Activated naive CD4-positive, alpha-beta T cell treated with anti-CD3 and anti-CD28 coated beads for 36 hours (primary cell): ENCODE results near the gene RPS6KL1. TPM values are rescaled to one million over a fixed set of nuclear protein-coding genes. Genes with fewer than 3 reads are reported as not detected.
A peak's percentile ranks its signal among the peaks of the same experiment; 100 is the strongest.

Source experiments
- CTCF ChIA-PET: fragments of 350-600 bp; sonication (Branson Sonifier 250); formaldehyde crosslinking; loops from one replicate; lab custom pipeline; 2021; ENCODE audit warnings: antibody characterized with exemption; lab: Charles Lee
- DNase-seq: peaks from one replicate; pipeline ENCODE4 v3.0.0-alpha.2; 2020
- H3K27ac Mint-ChIP-seq: one replicate; pipeline ENCODE4 v1.8.0; 2021; ENCODE audit warnings: mild to moderate bottlenecking, mixed read lengths
- H3K27me3 Mint-ChIP-seq: one replicate; pipeline ENCODE4 v1.8.0; 2021; ENCODE audit warnings: low read depth, mixed read lengths
- H3K36me3 Mint-ChIP-seq: one replicate; pipeline ENCODE4 v1.8.0; 2021; ENCODE audit warnings: low read depth, mixed read lengths
- H3K4me1 Mint-ChIP-seq: one replicate; pipeline ENCODE4 v1.8.0; 2021; ENCODE audit warnings: low read depth, mixed read lengths
- H3K4me3 Mint-ChIP-seq: one replicate; pipeline ENCODE4 v1.8.0; 2021; ENCODE audit warnings: mild to moderate bottlenecking, moderate library complexity, mixed read lengths
- H3K9me3 Mint-ChIP-seq: one replicate; pipeline ENCODE4 v1.8.0; 2021; ENCODE audit warnings: mixed read lengths
- intact Hi-C: fragments of 100-400 bp; cut with micrococcal nuclease; formaldehyde crosslinking; loops from one replicate; pipeline ENCODE4 v1.15.1; 2023
- total RNA-seq, 2 experiments: library from RNA; stranded (reverse); gene quantifications; one replicate each; pipeline ENCODE4 v1.2.3, GENCODE V29; 2021

The RPS6KL1 gene
- total RNA-seq, result 1 to 10 TPM; 4.5 to 6.8 TPM

- no peaks in the 10 kb centered on the region for H3K9me3 Mint-ChIP-seq
- no peaks in the 10 kb centered on the region for H3K27me3 Mint-ChIP-seq
- no peak within 1 kb of the TSS for H3K27ac Mint-ChIP-seq
- peak within 1 kb of the TSS; percentile 73 for H3K4me3 Mint-ChIP-seq
- intact Hi-C loops, result no loop called here
- no peaks in the 10 kb centered on the region for H3K36me3 Mint-ChIP-seq
- DNase-seq, result peak; percentile 78
- CTCF ChIA-PET, result interaction anchor here (0.9 to 3.1 kb wide), 6 partner anchors 16 to 62 kb away, joined by 3 to 18 read pairs (median 4); no protein-coding TSS in a partner anchor
- H3K4me1 Mint-ChIP-seq, result peaks cover 12% of the 10 kb centered on the region
Observed at GRCh38 chr14:74922752-74923401, at the start of gene RPS6KL1. Gene RPS6KL1, minus strand, starts transcription at chr14:74923260. Its CDS starts 1,719 bp downstream, at chr14:74921541.

DNA sequence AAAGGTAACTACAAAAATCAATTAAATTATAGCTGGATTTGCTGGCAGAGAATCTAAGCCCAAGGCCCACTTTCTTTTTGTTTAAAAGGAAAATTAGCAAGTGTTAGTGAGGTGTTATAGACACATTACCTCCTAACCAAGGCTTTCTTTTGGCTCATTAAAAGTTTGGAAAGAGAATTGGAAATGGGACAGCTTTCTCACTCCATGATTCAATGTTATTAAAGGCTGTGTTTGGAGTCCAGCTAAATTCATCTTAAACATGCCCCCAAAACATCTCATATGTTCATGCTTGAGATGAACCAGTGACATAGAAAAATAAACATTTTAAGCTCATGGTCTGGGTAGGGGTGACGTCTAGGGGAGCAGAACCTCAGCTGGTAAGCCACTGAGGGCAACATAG lies 45.8 kb upstream of the RPS6KL1 start:
- no peaks in the 10 kb centered on the region for H3K36me3 Mint-ChIP-seq
- no peak overlapping the region for H3K27ac Mint-ChIP-seq
- H3K4me3 Mint-ChIP-seq, result no peak overlapping the region
- intact Hi-C loops, result no loop called here
- no peaks in the 10 kb centered on the region for H3K9me3 Mint-ChIP-seq
- H3K4me1 Mint-ChIP-seq, result peaks cover 1% of the 10 kb centered on the region
- DNase-seq, result no peak
- CTCF ChIA-PET, result interaction anchor here (0.6 to 1.1 kb wide), 4 partner anchors 17 to 122 kb away, joined by 3 to 4 read pairs (median 3); no protein-coding TSS in a partner anchor
- H3K27me3 Mint-ChIP-seq, result no peaks in the 10 kb centered on the region

DNA sequence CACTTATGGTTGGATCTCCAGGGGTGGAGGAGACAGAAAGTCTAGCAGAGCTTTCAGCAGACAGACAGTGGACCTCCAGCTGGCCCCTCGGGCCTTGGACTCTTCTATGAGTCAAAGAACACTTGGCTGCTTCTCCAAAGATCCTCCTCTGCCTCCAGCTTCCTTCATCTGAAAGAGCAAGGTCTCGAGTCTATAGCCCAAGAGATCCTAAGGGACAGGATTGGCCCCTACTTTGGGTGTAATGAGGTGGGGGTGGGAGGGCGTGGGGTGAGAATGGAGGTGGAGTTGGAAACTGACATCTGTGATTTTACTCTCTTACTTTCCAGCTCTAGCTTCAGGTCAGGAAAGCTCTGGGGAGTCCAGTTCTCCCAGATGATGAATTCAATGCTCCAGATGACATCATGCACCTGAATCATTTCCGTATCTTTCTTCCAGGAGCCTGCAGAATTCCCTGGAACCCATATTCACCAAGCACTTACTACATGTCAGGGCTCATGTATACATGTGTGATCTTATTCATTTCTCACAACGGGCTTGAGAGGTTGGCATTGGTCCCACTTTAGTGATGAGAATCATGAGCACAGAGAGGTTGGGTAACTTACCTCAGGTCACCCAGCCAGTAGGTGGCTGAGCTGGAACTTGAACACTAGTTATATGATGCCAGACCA lies 42.6 kb upstream of the RPS6KL1 start:
- CTCF ChIA-PET, result interaction anchor here (1.3 to 1.5 kb wide), 2 partner anchors 15 to 42 kb away, joined by 3 to 5 read pairs; partner anchors contain the start of gene RPS6KL1
- Mint-ChIP-seq H3K9me3 (no peaks in the 10 kb centered on the region), H3K27me3 (no peaks in the 10 kb centered on the region), H3K4me1 (no peaks in the 10 kb centered on the region), H3K4me3 (no peak overlapping the region), H3K36me3 (no peaks in the 10 kb centered on the region), H3K27ac (no peak overlapping the region)
- intact Hi-C loops, result no loop called here
- no peak for DNase-seq

- H3K36me3 Mint-ChIP-seq, result no peaks in the 10 kb centered on the region
- H3K4me3 Mint-ChIP-seq, result no peak overlapping the region
- no peak for DNase-seq
- intact Hi-C loops, result no loop called here
- CTCF ChIA-PET, result interaction anchor here (0.5 to 1.8 kb wide), 6 partner anchors 16 to 998 kb away, joined by 3 to 7 read pairs (median 5); partner anchors contain the start of gene RPS6KL1
- no peak overlapping the region for H3K27ac Mint-ChIP-seq
- H3K27me3 Mint-ChIP-seq, result no peaks in the 10 kb centered on the region
- H3K9me3 Mint-ChIP-seq, result no peaks in the 10 kb centered on the region
- no peaks in the 10 kb centered on the region for H3K4me1 Mint-ChIP-seq
Observed at GRCh38 chr14:74964787-74965485, 41.9 kb upstream of the RPS6KL1 start.

GRCh38 chr14:74963705-74964271 lies 40.7 kb upstream of the RPS6KL1 start:
- no peak for DNase-seq
- no peak overlapping the region for H3K27ac Mint-ChIP-seq

DNA sequence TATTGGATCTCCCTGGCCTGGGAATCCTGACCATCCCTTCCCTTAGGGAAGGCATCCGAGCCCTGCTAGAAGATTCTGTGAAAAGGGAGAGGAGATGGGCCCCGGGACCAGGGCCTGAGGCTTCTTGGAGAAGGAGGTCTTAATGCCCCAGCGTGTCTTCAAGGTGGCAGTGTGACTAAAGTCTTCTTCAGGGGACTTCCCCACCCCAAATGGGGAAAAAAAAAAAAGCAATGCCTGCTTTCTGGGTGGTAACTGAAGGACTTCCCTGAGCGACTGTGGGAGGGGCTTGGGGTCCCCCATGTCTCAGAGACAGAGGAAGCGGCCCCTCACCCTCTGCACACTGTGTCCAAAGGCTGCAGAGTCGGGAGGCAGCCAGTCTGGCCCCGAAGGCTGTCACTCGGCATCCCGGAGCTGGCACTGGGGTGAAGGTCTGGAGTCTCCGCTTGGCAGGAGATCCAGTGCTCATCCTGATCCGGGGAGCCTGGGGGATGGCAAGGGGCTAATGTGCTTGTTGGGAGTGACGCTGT lies 40.2 kb upstream of the RPS6KL1 start:
- no peaks in the 10 kb centered on the region for H3K9me3 Mint-ChIP-seq
- intact Hi-C loops, result no loop called here
- H3K27ac Mint-ChIP-seq, result no peak overlapping the region
- no peaks in the 10 kb centered on the region for H3K36me3 Mint-ChIP-seq
- no peaks in the 10 kb centered on the region for H3K4me1 Mint-ChIP-seq
- DNase-seq, result no peak
- no peak overlapping the region for H3K4me3 Mint-ChIP-seq
- no peaks in the 10 kb centered on the region for H3K27me3 Mint-ChIP-seq
- CTCF ChIA-PET, result interaction anchor here (1.8 kb wide), 1 partner anchor 102 kb away, joined by 7 read pairs; no protein-coding TSS in a partner anchor

More at GRCh38 chr14:74963705-74964271, 40.7 kb upstream of the RPS6KL1 start:
- intact Hi-C loops, result no loop called here
- Mint-ChIP-seq H3K27me3 (no peaks in the 10 kb centered on the region), H3K9me3 (no peaks in the 10 kb centered on the region), H3K36me3 (no peaks in the 10 kb centered on the region), H3K4me1 (no peaks in the 10 kb centered on the region), H3K4me3 (no peak overlapping the region)
- CTCF ChIA-PET, result interaction anchor here (0.5 to 1.8 kb wide), 3 partner anchors 17 to 103 kb away, joined by 3 to 7 read pairs (median 5); no protein-coding TSS in a partner anchor

GRCh38 chr14:74962493-74962892 lies 39.4 kb upstream of the RPS6KL1 start:
- Mint-ChIP-seq H3K9me3 (no peaks in the 10 kb centered on the region), H3K27me3 (no peaks in the 10 kb centered on the region), H3K36me3 (no peaks in the 10 kb centered on the region), H3K27ac (no peak overlapping the region), H3K4me1 (no peaks in the 10 kb centered on the region), H3K4me3 (no peak overlapping the region)
- intact Hi-C loops, result no loop called here
- DNase-seq, result no peak
- CTCF ChIA-PET, result interaction anchor here (0.6 to 2.5 kb wide), 6 partner anchors 10 to 126 kb away, joined by 3 to 7 read pairs (median 4); no protein-coding TSS in a partner anchor

DNA sequence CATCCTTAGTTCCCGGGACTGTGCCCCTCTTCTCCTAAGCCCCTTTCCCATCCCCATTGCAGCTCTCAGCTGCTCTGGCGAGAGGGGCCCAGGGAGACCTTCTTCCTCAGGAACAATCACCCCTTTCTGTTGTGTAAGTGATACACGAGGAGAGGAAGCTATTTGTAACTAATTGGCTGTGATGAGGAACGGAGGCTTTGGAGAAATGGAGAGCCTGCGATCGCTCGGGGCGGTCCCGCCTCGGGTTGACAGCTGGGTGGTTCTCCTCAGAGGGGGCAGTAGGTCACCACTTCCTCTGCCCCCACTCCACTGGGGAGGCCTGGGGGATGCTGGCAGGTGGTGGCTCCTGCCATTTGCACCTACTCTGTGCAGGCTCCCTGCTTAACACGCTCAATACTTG lies 39.0 kb upstream of the RPS6KL1 start:
- H3K27me3 Mint-ChIP-seq, result peaks cover 1% of the 10 kb centered on the region
- no peak for DNase-seq
- H3K4me1 Mint-ChIP-seq, result no peaks in the 10 kb centered on the region
- H3K4me3 Mint-ChIP-seq, result no peak overlapping the region
- no peaks in the 10 kb centered on the region for H3K9me3 Mint-ChIP-seq
- H3K36me3 Mint-ChIP-seq, result no peaks in the 10 kb centered on the region
- CTCF ChIA-PET, result interaction anchor here (0.6 to 2.5 kb wide), 6 partner anchors 11 to 127 kb away, joined by 3 to 7 read pairs (median 4); no protein-coding TSS in a partner anchor
- intact Hi-C loops, result no loop called here
- H3K27ac Mint-ChIP-seq, result no peak overlapping the region

DNA sequence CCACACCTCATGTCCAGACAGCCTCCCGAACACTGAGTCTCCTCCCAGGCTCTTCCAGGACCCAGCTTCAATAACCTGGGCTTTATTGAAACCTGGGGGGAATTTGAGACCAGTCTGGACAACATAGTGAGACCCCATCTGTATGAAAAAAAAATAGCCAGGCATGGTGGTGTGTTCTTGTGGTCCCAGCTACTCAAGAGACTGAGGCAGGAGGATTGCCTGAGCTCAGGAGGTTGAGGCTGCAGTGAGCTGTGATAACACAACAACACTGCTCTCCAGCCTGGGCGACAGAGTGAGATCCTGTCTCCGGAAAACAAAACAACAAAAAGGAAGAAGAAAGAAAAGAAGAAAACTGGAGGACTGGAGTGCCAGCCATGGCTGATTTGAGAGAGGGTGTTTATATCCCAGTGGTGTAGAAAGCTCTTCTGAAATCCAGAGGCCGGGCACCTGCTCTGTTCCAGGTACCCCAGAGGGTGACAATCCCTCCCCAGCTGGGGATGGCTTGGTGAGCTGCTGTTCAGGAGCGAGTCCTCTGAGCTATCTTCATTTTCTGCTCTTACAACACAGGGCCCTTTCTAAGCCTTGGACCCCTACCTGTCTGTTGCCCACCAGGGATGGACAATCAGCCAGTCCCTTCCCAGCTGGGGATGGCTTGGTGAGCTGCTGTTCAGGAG lies 38.3 kb upstream of the RPS6KL1 start:
- Mint-ChIP-seq H3K9me3 (no peaks in the 10 kb centered on the region), H3K36me3 (no peaks in the 10 kb centered on the region), H3K4me3 (no peak overlapping the region), H3K27ac (no peak overlapping the region), H3K27me3 (peaks cover 5% of the 10 kb centered on the region), H3K4me1 (no peaks in the 10 kb centered on the region)
- intact Hi-C loops, result no loop called here
- no peak for DNase-seq
- CTCF ChIA-PET, result interaction anchor here (0.7 to 2.5 kb wide), 6 partner anchors 11 to 127 kb away, joined by 3 to 7 read pairs (median 4); no protein-coding TSS in a partner anchor

DNA sequence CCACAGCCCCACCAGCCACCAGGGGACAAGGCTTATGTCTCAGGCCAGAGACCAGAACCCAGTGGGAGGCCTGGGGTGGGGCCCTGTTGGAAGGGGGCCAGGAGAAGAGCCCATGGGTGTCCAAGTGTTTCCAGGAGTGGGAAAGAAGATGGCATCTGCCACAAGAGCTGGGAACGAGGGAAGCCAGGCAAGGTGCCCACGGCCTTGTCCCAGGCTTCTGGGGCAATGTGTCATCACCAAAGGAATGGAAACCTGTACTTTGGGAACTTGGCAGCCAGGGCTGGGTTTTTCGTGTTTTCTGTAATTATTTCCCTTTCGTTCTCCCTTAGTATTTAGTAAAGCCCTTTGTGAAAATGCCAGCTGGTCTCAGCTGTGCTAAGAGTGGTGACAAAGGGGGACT lies 37.7 kb upstream of the RPS6KL1 start:
- no peak for DNase-seq
- CTCF ChIA-PET, result interaction anchor here (1.3 to 2.5 kb wide), 2 partner anchors 12 to 20 kb away, joined by 5 to 7 read pairs; no protein-coding TSS in a partner anchor
- Mint-ChIP-seq H3K4me1 (no peaks in the 10 kb centered on the region), H3K9me3 (no peaks in the 10 kb centered on the region), H3K27ac (no peak overlapping the region), H3K36me3 (no peaks in the 10 kb centered on the region), H3K27me3 (peaks cover 6% of the 10 kb centered on the region), H3K4me3 (no peak overlapping the region)
- intact Hi-C loops, result no loop called here

GRCh38 chr14:74959596-74960180 lies 36.6 kb upstream of the RPS6KL1 start:
- Mint-ChIP-seq H3K36me3 (no peaks in the 10 kb centered on the region), H3K9me3 (no peaks in the 10 kb centered on the region), H3K4me3 (no peak overlapping the region), H3K4me1 (no peaks in the 10 kb centered on the region), H3K27ac (no peak overlapping the region), H3K27me3 (peaks cover 6% of the 10 kb centered on the region)
- intact Hi-C loops, result no loop called here
- CTCF ChIA-PET, result interaction anchor here (0.6 to 1.5 kb wide), 4 partner anchors 11 to 126 kb away, joined by 3 to 5 read pairs (median 4); no protein-coding TSS in a partner anchor
- DNase-seq, result no peak
